LNCaP clone FGC (cell line): ENCODE data around the gene OMP.

Source experiments
- DNase-seq: peaks from one replicate; pipeline ENCODE4 v3.0.0-alpha.2; 2011; ENCODE audit warnings: low read depth
- H3K4me3 ChIP-seq: 2 replicates; pipeline ENCODE4 v1.5.1; 2011; ENCODE audit warnings: mild to moderate bottlenecking, low read depth, low read length, control low read depth
- CTCF ChIP-seq: IDR thresholded peaks from 2 replicates; pipeline ENCODE4 v1.5.1; 2012; ENCODE audit warnings: mild to moderate bottlenecking; ENCODE audit not compliant: control insufficient read depth, insufficient read depth; ENCODE audit errors: extremely low read depth

The OMP gene

GRCh38 chr11:77140231-77140851, 37.7 kb downstream of the OMP start:
- H3K4me3 ChIP-seq = no peak overlapping the region
- no peak for TF ChIP-seq CTCF
- peak; percentile 23 for DNase-seq

GRCh38 chr11:77141034-77141433, 38.4 kb downstream of the OMP start:
- no peak for TF ChIP-seq CTCF
- DNase-seq = peak; percentile 89
- H3K4me3 ChIP-seq = no peak overlapping the region

GRCh38 chr11:77141475-77141874, 38.8 kb downstream of the OMP start:
- no peak for TF ChIP-seq CTCF
- DNase-seq = no peak

GRCh38 chr11:77142091-77142975, 39.7 kb downstream of the OMP start:
- H3K4me3 ChIP-seq = no peak overlapping the region
- no peak for DNase-seq
- no peak for TF ChIP-seq CTCF

More at GRCh38 chr11:77141475-77141874, 38.8 kb downstream of the OMP start:
- no peak overlapping the region for H3K4me3 ChIP-seq

- no peak for TF ChIP-seq CTCF
- H3K4me3 ChIP-seq = no peak overlapping the region
- no peak for DNase-seq
Measured at GRCh38 chr11:77143405-77144020, 40.9 kb downstream of the OMP start.

- H3K4me3 ChIP-seq = no peak overlapping the region
- TF ChIP-seq CTCF = no peak
- no peak for DNase-seq
Measured at GRCh38 chr11:77144196-77144856, 41.7 kb downstream of the OMP start.
